ENCODE measurements around the gene SH3RF2.
"Not testable (repeated sequence)": the region's sequence is repeated elsewhere in the genome, so short reads cannot be mapped to it uniquely, and the experiment has no call there.

The SH3RF2 gene

GRCh38 chr5:145981589-145982571 lies 45.5 kb downstream of the SH3RF2 start:
- no peak for DNase-seq

DNA sequence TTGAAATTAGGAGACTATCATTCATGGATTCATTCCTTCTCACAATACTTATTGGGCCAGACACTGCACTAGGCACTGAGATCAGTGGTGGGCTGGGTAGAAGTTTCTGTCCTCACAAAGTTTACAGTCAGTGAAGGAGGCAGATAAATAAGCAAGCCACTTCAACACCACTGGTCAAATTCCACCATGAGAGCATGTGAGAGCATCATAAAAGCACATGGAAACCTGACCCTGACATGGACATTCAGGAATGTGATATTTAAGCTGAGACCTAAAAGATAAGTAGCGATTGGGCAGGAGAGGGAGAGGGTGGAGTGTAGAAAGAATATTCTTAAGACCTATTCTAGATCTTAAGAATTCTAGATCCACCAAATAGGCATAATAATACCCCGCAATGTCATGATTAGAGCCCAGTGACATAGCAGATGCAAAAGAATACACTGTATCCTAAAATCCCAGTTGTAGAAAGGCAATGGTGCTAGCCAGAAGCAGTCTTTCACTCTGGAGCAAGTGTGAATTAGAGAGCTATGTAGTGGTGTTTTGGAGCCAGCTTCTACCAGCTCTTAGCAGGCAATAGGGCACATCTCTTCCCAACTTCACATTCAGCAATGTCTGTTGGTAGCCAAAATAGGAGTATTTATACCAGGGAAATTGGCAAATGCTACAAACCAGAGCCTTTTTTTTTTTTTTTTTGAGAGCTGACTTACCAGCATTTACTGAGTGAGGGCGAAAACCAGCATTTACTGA lies 46.4 kb downstream of the SH3RF2 start:
- no peak for DNase-seq

DNA sequence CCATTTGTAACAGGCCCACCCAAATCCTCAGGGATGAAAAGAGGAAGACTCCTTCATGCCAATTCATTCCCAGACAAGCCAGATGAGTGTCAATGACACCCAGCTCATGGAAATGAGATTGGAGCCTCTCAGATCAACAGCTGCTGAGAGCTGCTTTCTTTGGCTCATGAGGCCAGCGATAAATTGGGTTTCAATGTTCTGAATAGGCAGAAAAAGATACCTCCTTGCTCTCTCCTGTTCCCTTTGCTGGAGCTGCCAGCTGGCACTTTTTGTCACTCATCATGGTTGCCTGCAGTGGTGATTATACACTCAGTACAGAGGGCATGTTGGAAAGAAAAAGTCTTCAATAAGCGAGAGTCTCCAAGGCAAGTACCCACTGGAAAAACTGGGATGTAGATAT lies 47.1 kb downstream of the SH3RF2 start:
- DNase-seq, result no peak

DNA sequence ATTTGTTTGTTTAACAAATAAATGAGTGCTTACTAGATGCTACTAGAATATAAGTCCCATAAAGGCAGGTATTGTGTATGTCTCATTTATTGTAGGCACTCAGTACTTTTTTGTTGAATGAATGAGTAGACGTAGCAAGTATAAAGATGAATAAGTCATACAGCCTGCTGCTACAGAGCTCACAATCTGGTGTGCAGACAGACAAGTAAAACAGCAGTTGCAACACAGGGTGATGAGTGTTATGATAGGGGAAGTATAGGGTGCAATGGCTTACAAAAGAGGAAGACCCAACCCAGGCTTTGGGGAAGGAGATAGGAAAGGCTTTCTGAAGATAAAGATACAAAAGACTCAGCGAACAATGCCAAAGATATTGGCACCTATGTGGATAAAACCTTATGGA lies 47.7 kb downstream of the SH3RF2 start:
- DNase-seq, result no peak

DNA sequence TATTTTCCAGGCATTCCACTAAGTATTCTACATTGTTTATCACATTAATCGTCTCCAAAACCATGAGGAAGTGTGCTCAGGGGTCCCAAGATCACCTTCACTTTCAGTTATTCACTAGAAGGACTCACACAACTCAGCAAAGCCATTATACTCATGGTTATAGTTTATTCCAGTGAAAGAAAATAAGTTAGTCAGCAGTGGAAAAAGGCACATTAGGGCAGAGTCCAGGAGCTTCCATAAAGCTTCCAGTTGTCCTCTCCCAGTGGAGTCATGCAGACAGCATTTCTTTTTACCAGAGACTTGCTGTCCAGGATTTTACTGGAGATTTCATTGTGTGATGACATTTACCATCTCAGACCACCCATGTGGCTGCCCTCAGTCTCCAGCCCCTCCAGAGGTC lies 51.5 kb downstream of the SH3RF2 start:
- no peak for DNase-seq

GRCh38 chr5:145988993-145989392 lies 52.6 kb downstream of the SH3RF2 start:
- no peak for DNase-seq

DNA sequence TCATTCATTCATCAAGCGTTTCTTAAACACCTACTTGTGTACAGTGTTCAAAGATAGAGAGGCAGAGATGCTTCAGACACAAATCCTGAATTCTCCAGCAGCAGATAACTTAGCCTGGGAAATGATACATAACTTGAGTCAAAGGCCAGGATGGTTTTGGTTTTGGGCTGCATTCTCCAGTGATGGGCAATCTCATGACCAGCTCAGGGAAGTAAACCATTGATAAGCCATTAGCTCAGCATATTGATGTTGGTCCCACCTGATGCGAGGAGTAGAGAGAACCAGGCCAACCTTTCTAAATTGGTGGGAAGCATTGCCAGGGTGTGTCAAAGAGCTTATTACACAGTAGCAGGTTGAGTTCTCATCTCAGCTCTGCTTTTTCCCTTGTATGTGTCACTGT lies 53.0 kb downstream of the SH3RF2 start:
- no peak for DNase-seq

DNA sequence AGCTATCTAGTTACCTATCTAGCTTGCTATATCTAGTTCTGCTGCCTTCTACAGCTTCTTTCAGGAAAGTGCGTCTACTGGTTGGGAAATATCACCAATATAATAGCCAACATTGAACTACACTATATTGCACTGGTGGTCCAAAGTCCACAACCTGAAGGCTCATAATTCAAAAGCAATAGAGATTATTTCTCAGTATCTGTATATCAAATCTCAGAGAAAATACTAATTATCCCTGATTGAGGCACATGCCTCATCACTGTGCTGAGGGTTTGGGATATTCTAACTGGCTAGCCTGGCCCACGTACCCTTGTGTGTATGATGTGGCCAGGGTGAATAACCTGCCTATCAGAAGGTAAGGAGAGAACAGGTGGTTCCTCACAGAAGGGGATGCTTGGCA lies 53.8 kb downstream of the SH3RF2 start:
- no peak for DNase-seq

- no peak for DNase-seq
These were observed 54.7 kb downstream of the SH3RF2 start for GRCh38 chr5:145991044-145991575.

- not testable (repeated sequence) for DNase-seq
These were observed 57.2 kb downstream of the SH3RF2 start for GRCh38 chr5:145993538-145993937.

DNA sequence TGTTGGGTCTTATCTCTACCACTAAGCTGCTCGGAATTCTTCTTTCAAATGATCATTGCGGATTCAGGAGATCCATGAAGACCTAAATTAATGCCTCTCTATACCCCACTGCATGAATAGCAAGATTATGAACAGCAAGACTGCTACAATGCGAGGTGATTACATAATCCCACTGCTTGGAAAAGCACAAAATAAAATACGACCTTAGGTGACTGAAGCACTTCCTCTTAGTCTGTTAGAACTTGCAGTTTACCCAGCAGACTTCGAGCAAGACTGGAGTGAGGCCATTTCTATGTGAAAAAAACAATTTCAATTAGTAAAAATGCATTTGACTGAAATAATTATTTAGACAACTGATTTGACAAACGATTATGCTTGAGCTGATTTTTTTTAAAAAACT lies 59.8 kb downstream of the SH3RF2 start:
- DNase-seq, result no peak

GRCh38 chr5:145999208-145999607 lies 62.8 kb downstream of the SH3RF2 start:
- DNase-seq, result no peak

DNA sequence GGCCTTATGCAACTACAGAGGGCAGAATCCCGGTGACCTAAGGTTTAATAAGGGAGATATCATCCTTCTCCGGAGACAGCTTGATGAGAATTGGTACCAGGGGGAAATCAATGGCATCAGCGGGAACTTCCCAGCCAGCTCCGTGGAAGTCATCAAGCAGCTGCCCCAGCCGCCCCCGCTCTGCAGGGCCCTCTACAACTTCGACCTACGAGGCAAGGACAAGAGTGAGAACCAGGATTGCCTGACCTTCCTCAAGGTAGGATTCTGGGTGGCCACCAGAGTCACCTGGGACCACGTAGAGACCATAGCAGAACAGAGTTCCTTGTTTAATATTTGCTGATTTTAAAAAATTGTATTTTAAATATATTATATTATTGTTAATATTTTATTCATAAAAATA lies 63.7 kb downstream of the SH3RF2 start:
- DNase-seq, result no peak

DNA sequence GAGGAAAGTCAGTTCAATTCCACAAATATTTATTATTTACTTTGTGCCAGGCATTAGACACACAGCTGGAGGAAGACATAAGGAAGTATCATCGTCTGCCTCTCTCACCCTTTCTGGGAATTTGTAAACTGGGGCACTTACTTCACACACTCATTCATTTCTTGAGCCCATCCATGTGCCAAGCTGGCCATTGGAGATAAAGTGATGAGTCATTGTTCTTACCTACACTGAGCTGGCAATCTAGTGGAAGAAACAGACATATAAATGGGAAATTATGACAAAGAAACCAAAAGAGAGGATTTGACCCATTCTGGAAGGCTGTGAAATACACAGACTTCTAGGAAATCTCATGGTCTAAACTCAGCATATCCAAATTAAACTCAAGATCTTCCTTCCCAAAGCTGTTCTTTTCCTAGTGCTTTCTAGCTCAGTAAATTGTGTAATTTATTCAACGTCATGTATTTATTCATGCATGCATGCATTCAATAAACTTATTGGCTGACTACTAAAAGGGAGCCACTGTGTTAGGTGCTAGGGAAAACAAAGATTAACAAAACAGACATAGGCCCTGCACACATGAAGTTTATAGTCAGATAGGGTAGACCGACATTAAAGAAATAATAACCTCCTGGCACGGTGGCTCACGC lies 65.3 kb downstream of the SH3RF2 start:
- DNase-seq, result no peak

DNA sequence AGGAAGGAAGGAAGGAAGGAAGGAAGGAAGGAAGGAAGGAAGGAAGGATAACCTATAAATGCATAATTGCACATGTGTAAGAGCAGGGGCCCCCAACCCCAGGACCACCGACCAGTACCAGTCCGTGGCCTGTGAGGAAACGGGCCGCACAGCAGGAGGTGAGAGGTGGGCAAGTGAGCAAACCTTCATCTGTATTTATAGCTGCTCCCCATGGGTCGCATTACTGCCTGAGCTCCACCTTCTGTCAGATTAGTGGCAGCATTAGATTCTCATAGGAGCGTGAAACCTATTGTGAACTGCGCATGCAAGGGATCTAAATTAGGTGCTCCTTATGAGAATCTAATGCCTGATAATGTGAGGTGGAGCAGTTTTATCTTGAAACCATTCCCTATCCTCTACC lies 66.1 kb downstream of the SH3RF2 start:
- no peak for DNase-seq

DNA sequence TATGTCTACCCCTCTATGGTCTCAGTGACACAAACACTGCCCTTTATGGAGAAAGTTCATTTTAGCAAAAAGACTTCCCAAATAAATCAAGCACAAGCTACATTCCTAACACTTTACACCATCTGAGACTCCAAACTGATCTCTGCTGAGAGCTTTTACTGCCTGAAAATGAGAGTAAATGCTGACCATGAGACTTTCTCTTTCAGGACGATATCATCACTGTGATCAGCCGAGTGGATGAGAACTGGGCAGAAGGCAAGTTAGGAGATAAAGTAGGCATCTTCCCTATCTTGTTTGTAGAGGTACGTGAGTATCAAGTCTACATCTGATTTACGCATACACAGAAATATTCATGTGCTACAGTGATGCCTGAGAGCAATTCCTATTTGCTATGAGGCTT lies 67.5 kb downstream of the SH3RF2 start:
- DNase-seq, result no peak

DNA sequence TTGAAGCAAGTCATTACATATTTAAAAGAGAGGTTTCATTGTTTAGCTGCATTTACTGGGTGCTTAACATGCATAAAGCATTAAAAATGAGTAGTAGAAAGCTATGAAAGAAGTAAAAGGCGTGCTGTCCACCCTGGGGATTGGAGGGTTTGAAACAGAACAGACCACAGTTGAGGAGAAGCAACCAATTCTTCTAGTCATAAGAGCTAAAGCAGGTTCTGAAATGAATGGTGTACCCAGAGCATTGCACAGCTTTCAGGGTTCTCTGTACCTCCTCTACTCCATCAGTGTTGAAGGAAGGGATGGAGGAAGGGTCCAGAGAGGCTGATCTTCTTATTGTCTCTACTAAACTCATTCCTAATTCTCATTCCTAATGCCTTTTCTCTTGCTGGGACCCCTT lies 68.9 kb downstream of the SH3RF2 start:
- DNase-seq, result no peak

GRCh38 chr5:146005723-146006122 lies 69.3 kb downstream of the SH3RF2 start:
- DNase-seq, result no peak

DNA sequence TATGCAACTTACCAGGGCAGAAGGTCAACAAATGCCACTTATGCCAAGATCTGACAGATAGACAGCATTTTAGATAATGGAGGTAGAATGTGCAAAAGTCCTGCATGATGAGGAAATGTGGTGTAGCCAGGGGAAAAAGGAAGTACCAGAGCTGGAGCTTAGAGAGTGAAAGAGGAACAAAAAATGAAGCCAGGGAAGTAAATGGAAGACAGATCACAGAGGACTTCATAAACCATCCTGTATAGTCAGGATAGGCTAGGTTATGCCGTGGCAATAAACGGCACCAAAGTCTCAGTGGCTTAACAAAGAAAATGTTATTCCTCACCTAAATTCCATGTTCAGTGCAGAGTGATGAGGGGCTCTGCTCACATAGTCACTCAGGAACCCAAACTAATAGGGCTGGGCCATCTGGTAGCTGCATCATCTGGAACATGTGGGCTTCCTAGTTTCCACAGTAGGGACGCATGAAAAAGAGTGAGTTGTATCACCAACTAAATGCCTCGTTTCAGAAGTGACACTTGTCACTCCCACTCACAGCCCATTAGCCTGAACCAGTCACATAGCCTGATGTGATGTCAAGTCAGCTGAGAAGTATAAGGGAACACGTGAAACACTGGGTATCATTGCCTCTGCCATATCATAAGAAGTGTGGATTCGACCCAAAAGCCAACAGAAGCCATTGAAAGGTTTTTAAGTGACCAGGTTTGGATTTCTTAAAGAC lies 70.3 kb downstream of the SH3RF2 start:
- DNase-seq, result no peak

DNA sequence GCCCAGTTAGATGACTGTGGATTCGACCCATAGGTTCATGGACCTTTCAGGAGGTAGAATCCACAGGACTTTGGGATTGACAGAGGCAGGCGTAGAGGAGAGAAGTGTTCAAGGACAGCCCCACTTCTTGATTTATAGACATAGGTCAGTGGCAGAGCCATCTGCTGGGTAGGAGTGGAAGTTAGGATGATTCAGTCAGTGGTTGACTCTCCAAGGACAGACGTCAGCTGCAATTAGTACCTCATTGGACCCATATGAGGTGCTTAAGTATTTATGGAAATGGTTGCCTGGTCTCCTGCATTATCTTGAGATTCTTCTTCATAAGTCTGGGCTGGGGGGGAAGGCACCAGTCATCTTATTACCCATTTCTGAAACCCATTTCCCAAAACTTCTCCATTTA lies 70.9 kb downstream of the SH3RF2 start:
- no peak for DNase-seq

- no peak for DNase-seq
These were observed 71.6 kb downstream of the SH3RF2 start for GRCh38 chr5:146007989-146008388.

GRCh38 chr5:146009020-146009419 lies 72.6 kb downstream of the SH3RF2 start:
- no peak for DNase-seq

GRCh38 chr5:146010447-146010846 lies 74.1 kb downstream of the SH3RF2 start:
- DNase-seq, result not testable (repeated sequence)
